ENCODE results near the gene CSTF1.
A peak's percentile ranks its signal among the peaks of the same experiment; 100 is the strongest.
"Not testable (repeated sequence)": the region's sequence is repeated elsewhere in the genome, so short reads cannot be mapped to it uniquely, and the experiment has no call there.

CSTF1 gene

DNA sequence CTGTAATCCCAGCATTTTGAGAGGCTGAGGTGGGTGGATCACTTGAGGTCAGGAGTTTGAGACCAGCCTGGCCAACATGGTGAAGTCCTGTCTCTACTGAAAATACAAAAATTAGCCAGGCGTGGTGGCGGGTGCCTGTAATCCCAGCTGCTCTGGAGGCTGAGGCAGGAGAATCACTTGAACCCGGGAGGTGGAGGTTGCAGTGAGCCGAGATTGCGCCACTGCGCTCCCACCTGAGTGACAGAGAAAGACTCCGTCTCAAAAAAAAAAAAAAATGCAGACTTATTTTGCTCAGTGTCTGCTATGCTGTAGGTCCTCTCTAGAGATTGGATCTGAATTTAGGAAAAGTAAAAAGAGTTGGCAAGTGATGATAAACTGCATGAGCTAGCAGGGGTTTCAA lies 18.8 kb downstream of the CSTF1 start:
- not testable (repeated sequence) for DNase-seq

DNA sequence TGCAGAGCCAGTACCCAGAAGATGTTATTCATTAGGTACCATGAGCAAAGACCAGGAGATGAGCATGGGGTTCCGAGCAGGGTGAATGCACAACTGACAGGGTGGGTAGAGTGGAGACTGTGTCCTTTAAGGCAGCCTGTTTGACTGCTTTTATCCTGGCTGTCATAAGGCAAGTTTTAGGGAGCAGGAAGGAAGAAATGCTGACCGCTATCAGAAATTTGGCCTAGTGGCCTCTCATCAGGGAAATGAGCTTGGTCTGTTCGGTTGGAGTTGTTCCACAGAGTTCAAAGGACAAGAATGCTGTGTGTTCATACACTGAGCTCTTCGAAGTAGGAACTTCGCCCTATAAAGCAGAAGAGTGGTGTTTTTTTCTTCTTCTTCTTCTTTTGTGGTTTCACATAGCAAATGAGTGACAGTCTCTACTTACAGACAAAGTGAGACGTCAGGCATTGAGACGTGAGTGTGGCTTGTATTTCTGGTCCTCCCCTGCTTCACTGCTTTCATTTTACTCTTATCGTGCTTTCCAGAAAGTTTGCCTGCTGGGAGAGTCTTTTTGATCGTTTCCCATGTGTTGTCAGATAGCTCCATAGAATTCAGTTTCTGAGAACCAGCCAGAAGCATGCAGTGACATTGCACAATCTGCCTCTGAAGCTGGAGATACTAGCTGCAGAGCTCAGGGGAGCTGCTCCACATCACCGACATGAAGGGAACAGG lies 19.5 kb downstream of the CSTF1 start, which contains the start of gene CASS4:
Gene CASS4, plus strand, starts transcription at position 502 of the 714 bp plus-strand sequence. Its CDS starts 199 bp downstream, at position 701.
- DNase-seq: peak; percentile 42 to 69

GRCh38 chr20:56412473-56412790 lies 20.0 kb downstream of the CSTF1 start:
- no peak for DNase-seq

DNA sequence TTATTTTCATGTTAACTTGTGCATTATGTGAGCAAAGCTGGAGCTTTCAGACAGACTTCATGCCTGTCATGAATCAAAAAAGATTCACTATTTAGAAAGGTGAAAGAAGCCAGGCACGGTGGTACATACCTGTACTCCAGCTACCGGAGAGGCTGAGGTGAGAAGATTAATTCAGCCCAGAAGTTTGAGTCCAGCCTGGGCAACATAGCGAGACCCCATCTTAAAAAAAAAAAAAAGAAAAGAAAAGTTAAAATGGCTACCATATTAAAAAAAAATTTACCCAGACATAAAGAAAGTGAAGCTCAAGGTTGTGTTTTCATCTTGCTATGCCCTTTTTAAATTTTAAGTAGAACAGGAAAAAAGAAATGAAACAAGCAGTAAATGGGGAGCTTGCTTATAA lies 20.5 kb downstream of the CSTF1 start:
- no peak for DNase-seq

GRCh38 chr20:56414842-56415765 lies 22.7 kb downstream of the CSTF1 start:
- peak; percentile 36 to 67 for DNase-seq

GRCh38 chr20:56417402-56417801 lies 25.0 kb downstream of the CSTF1 start:
- no peak for DNase-seq

GRCh38 chr20:56417911-56418310 lies 25.5 kb downstream of the CSTF1 start:
- DNase-seq: no peak

DNA sequence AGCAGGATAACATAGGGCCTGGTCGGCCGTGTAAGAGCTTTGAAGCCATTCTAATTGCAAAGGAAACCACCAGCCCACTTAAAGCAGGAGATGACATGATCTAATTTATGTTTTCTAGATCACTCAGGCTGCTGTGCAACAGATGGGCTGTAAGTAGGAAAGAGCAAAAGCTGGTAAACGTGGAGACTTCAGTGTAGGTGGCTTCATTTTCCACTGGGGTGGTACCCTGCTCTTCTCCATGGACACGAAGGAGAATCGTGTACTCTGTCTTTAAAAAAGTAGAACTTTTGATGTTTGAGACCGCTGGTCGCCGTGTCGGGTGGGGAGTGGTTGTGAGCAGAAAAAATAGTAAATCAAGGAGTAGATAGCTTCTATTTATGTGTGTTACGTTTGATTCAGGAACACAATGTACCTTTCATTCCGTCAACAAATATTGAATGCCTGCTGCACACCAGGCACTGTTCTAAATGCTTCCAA lies 26.0 kb downstream of the CSTF1 start:
- peak in 1 of 2 donors; percentile 46 for DNase-seq

DNA sequence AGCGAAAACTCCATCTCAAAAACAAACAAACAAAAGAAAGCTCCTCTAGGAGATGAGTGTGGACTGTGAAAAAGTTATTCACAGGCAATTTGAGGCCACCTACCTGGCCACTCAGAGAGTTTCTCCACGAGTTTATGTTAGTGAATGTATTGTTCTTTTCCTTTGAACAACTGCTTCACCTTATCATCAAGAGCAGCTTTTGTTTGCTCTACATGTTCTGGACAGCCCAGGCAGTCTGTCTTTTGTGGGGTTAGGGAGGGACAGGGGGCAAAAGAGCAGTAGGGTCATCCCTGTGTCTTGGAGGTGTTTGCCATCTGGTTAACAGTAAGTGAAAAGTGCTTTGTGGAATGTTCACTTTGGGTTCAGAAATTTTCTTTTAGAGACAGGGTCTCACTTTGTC lies 27.6 kb downstream of the CSTF1 start:
- no peak for DNase-seq

DNA sequence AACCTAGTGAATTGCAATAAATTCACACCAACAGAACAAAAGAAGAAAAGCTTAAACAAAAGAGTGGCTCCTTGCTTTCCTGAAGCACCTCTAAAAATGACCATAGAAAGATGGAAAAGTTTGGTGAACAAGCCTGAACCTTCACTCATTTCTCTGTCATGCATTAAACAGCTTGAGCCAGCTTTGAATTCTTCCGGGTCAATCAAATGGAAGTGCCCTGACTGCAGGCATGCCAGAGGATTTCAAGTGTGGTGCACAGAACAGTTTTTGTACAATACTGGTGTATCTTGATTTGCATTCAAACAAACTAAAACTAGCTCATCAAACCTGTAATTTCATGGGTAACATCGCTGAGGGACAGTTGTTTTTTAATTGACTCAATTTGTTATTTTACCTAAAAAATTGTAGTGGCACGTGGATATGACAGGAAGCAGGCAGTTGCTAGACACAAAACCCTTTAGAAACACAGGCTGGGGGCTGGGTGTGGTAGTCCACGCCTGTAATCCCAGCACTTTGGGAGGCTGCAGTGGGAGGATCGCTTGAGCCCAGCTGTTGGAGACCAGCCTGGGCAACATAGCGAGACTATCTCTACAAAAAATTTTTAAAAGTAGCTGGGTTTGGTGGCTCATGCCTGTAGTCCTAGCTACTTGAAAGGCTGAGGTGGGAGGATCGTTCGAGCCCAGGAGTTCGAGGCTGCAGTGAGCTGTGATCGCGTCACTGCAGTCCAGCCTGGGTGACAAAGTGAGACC lies 28.7 kb downstream of the CSTF1 start:
- no peak for DNase-seq

DNA sequence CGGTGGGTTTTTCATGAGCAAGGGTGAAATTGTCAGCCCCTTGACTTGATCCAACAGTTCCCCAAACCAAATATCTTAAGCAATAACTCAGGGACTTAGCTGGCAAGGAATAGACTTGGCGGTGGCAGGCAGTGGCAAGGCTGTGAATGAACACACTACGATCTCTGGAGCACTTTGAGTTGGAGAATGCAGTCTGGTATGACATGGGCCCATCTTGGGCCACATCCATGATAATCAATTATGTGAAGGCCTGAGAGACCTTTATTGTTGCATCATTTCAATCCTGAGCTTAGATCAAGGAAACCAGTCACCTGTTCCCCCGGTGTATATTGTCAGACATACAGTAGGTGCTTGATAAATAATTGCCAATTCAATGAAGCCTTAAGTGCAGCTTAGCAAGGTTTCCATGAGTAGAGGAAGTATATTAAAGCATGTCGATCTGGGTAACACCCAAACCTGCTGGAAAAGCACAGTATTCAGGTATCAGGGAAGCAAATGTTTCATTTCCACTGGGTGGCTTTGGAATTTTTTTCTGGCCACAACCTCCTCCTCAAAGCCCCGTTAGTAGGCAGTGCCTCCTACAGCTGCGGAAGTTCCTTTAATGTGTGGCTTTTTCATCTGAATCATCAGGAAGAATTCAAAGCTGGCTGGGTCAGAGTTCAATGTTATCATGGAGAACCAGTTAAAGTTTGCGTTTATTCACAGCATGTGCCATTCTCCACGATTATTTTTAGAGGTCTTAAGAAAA lies 29.8 kb downstream of the CSTF1 start:
- no peak for DNase-seq

GRCh38 chr20:56422824-56423189 lies 30.4 kb downstream of the CSTF1 start:
- DNase-seq: no peak

DNA sequence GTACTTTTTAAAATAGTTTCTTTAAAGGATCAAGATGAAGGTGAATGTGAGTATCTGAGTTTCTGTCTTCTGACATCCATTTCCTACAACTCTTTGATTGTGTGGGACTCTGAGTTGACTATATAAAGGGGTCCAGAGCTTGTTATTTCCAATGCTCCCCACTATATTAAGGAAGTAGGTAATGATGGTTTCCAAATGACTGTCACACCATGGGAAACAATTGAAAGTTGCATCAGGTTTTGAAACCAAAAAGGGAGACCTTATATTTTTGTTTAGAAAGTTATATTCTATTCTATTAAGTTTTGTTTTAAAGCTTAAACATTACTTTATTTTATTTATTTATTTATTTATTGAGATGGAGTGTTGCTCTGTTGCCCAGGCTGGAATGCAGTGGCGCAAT lies 30.8 kb downstream of the CSTF1 start:
- DNase-seq: no peak

DNA sequence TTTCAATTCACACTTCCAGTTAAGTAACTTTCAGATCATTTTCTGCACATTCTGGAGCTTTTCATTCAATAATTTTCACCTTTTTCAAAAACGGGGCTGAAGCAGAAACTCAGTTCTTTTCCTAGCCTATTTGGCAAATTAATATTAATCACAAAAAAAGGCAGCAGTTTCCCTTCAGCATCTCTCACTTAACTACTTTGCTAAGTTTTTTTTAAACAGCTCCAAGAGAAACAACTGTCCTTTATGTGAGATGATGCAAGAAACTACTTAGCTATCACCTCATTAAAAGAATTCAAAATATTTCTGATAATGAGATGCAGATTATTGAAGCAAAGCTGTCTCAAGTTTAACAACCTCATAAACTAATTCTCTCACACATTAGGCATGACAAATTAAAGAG lies 31.4 kb downstream of the CSTF1 start:
- no peak for DNase-seq

GRCh38 chr20:56424931-56425330 lies 32.5 kb downstream of the CSTF1 start:
- DNase-seq: no peak

GRCh38 chr20:56426026-56426425 lies 33.6 kb downstream of the CSTF1 start:
- no peak for DNase-seq

DNA sequence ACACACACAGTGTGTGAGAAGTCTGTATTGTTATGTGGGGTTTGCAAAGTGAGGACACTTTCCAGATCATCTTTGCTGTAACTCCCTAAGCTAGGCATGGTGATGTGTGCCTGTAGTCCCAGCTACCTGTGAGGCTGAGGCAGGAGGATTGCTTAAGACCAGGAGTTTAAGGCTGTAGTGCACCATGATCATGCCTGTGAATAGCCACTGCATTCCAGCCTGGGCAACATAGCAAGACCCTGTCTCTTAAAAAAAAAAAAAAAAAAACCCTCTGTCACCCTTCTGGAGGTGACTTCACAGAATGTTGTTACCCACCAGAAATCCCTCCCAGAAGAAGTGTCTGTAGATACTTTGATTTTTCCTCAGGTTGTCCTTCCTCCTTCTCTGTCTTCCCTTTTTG lies 34.5 kb downstream of the CSTF1 start:
- no peak for DNase-seq

DNA sequence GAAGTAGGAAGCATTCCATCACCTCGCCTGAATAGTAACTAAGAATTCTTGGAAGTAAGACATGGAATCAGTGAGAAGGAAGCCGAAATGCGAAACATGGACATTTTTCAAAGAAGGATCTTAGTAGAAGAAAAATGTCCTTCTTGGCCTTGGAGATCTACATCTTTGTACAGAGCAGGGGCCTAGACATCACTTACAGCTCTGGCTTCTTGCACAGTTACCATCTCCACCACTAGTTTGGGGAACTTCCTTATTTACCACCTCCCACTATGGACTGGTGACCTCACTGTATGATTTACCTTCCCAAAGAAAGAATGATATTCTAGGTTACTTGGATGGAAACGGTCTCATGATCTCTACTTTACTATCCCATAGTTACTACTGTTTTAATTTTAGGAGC lies 35.4 kb downstream of the CSTF1 start:
- no peak for DNase-seq

DNA sequence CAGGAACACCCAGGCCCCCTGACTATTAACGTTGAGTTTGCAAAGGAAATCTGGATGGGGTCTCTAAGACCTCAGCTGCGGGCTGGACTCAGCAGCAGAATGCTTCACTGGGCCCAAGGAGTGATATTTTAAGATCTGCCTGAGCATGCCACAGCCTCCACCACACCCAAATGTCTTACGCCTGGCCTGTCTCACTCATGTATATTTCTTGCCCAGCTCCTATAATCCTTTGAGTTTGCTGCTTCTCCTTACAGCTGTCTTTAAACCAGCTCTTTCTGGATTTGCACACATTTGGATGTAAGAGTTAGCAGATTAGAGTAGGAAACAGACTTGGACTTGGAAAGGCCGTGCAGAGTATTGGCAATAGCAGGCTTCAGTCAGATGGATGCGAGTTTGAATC lies 36.0 kb downstream of the CSTF1 start:
- DNase-seq: no peak

DNA sequence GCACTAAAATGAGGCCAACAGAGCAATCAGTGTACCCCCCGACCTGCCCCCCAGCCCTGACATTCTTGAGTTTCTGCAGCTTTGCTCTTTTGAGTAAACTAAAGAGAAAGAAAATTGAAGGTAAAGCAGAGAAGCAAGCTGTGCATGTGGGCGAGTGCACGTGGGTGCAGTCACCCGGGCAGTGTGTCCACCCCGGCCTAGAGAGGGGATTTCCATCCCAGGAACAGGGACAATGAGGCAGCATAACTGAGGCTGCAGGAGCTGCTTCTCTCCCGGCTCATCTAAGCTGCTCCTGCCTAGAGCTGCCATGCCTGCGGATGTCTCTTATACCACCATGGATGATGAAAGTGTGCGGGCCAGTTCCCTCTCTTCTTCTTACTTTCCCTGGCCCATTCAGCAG lies 36.4 kb downstream of the CSTF1 start:
- DNase-seq: no peak

DNA sequence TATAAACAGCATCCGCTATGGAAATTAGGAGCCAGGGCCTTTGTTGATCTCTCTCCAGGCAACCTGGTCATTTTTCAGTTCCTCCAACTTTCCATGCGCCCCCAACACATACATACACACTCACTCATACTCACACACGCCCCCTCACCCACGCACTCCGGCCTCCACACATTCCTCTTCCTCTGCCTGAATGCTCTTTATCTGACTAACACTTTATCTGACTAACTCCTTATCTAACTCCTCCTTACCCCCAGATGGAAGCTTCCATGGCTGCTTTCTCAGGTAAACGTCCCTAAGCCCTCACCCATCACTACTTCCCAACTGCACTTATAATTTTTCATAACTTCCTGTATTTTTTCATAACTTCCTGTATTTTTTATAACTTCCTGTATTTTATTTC lies 37.1 kb downstream of the CSTF1 start:
- no peak for DNase-seq

DNA sequence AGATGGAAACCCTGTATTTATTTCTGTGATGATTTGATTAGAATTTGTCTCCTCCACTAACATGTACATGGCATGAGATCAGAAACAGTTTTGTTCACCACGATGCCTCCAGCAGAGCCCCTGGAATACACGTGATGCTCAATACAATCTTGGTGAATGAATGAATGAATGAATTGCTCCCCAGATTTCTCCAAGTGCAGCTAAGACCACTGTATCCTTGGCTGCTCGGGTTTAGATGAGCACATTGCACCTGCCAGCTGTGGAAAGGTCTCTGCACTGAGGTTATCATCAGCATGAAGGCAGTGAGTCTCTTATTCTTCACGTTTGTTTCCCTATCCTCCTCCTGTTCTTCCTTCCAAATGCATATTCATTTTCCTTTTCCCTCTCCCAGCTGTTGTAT lies 37.5 kb downstream of the CSTF1 start:
- DNase-seq: no peak

- no peak for DNase-seq
These were observed 38.0 kb downstream of the CSTF1 start for GRCh38 chr20:56430461-56430860.
